Activated naive CD8-positive, alpha-beta T cell treated with anti-CD3 and anti-CD28 coated beads, Interleukin-2, amount 10 ng/mL, durations not matched to agents 7 days and 5 days (primary cell): Measurements from ENCODE around the gene INKA2. TPM values are rescaled to one million over a fixed set of nuclear protein-coding genes. Genes with fewer than 3 reads are reported as not detected.

Source experiments
- ATAC-seq: fragments of 150-1000 bp; cut with Tn5 transposase; one replicate; pipeline ENCODE4 v1.10.0; 2021; ENCODE audit warnings: low read depth, moderate library complexity
- POLR2A ChIA-PET: fragments of 350-600 bp; sonication (Branson Sonifier 250); formaldehyde crosslinking; loops from one replicate; lab custom pipeline; 2021; ENCODE audit warnings: antibody characterized with exemption; lab: Charles Lee
- DNase-seq: peaks from one replicate; pipeline ENCODE4 v3.0.0; 2021
- H3K27ac Mint-ChIP-seq: one replicate; pipeline ENCODE4 v1.8.0; 2022; ENCODE audit warnings: mild to moderate bottlenecking, mixed read lengths
- H3K27me3 Mint-ChIP-seq: one replicate; pipeline ENCODE4 v1.8.0; 2022; ENCODE audit warnings: mild to moderate bottlenecking, moderate library complexity, mixed read lengths
- H3K36me3 Mint-ChIP-seq: one replicate; pipeline ENCODE4 v1.8.0; 2021; ENCODE audit warnings: mild to moderate bottlenecking, mixed read lengths
- H3K4me1 Mint-ChIP-seq: one replicate; pipeline ENCODE4 v1.8.0; 2021; ENCODE audit warnings: mixed read lengths
- H3K4me3 Mint-ChIP-seq: one replicate; pipeline ENCODE4 v1.8.0; 2022; ENCODE audit warnings: mild to moderate bottlenecking, moderate library complexity, mixed read lengths
- H3K9me3 Mint-ChIP-seq: one replicate; pipeline ENCODE4 v1.8.0; 2021; ENCODE audit warnings: mixed read lengths
- total RNA-seq, 2 experiments: library from RNA; stranded (reverse); gene quantifications; one replicate each; pipeline ENCODE4 v1.2.3, GENCODE V29; 2021

INKA2 gene
- total RNA-seq, 2 experiments from 2014 or later, result 1.6 to 2.0 TPM

GRCh38 chr1:111734856-111735255 is 4.3 kb downstream of the INKA2 start:
- Mint-ChIP-seq H3K36me3 (no peaks in the 10 kb centered on the region), H3K27me3 (peaks cover 16% of the 10 kb centered on the region), H3K27ac (no peak overlapping the region), H3K9me3 (no peaks in the 10 kb centered on the region), H3K4me3 (no peak overlapping the region), H3K4me1 (peaks cover 17% of the 10 kb centered on the region)
- POLR2A ChIA-PET, result no interaction called here
- ATAC-seq (no peak), DNase-seq (no peak)

GRCh38 chr1:111734426-111734825 is 4.8 kb downstream of the INKA2 start:
- no peak for ATAC-seq
- Mint-ChIP-seq H3K9me3 (no peaks in the 10 kb centered on the region), H3K4me3 (no peak overlapping the region), H3K27me3 (peaks cover 14% of the 10 kb centered on the region), H3K4me1 (peaks cover 15% of the 10 kb centered on the region), H3K36me3 (no peaks in the 10 kb centered on the region), H3K27ac (no peak overlapping the region)
- POLR2A ChIA-PET, result no interaction called here
- no peak for DNase-seq

GRCh38 chr1:111733992-111734341 is 5.2 kb downstream of the INKA2 start:
- H3K4me1 Mint-ChIP-seq, result peaks cover 15% of the 10 kb centered on the region
- ATAC-seq (no peak), DNase-seq (no peak)
- H3K36me3 Mint-ChIP-seq, result no peaks in the 10 kb centered on the region
- H3K27me3 Mint-ChIP-seq, result peaks cover 14% of the 10 kb centered on the region
- H3K4me3 Mint-ChIP-seq, result no peak overlapping the region
- H3K27ac Mint-ChIP-seq, result no peak overlapping the region
- H3K9me3 Mint-ChIP-seq, result no peaks in the 10 kb centered on the region
- POLR2A ChIA-PET, result no interaction called here

GRCh38 chr1:111733183-111733991 is 5.8 kb downstream of the INKA2 start:
- ATAC-seq (no peak), DNase-seq (no peak)
- Mint-ChIP-seq H3K9me3 (no peaks in the 10 kb centered on the region), H3K27ac (no peak overlapping the region), H3K27me3 (peaks cover 14% of the 10 kb centered on the region), H3K4me3 (no peak overlapping the region), H3K4me1 (peaks cover 13% of the 10 kb centered on the region), H3K36me3 (no peaks in the 10 kb centered on the region)
- POLR2A ChIA-PET, result no interaction called here

GRCh38 chr1:111732718-111733117 is 6.5 kb downstream of the INKA2 start:
- POLR2A ChIA-PET, result no interaction called here
- Mint-ChIP-seq H3K36me3 (no peaks in the 10 kb centered on the region), H3K9me3 (no peaks in the 10 kb centered on the region), H3K4me3 (no peak overlapping the region), H3K27me3 (peaks cover 11% of the 10 kb centered on the region), H3K27ac (no peak overlapping the region), H3K4me1 (peaks cover 8% of the 10 kb centered on the region)
- DNase-seq (no peak), ATAC-seq (no peak)

GRCh38 chr1:111731956-111732355 is 7.2 kb downstream of the INKA2 start:
- Mint-ChIP-seq H3K27me3 (peaks cover 3% of the 10 kb centered on the region), H3K4me1 (peaks cover 4% of the 10 kb centered on the region), H3K4me3 (no peak overlapping the region), H3K27ac (no peak overlapping the region), H3K9me3 (no peaks in the 10 kb centered on the region), H3K36me3 (no peaks in the 10 kb centered on the region)
- POLR2A ChIA-PET, result no interaction called here
- DNase-seq, result no peak
- no peak for ATAC-seq

GRCh38 chr1:111730706-111731105 is 8.5 kb downstream of the INKA2 start:
- Mint-ChIP-seq H3K27me3 (peaks cover 2% of the 10 kb centered on the region), H3K9me3 (no peaks in the 10 kb centered on the region), H3K4me3 (no peak overlapping the region), H3K27ac (no peak overlapping the region), H3K36me3 (no peaks in the 10 kb centered on the region), H3K4me1 (peaks cover 4% of the 10 kb centered on the region)
- POLR2A ChIA-PET, result no interaction called here
- ATAC-seq (no peak), DNase-seq (no peak)

GRCh38 chr1:111729946-111730681 is 9.1 kb downstream of the INKA2 start:
- H3K36me3 Mint-ChIP-seq, result no peaks in the 10 kb centered on the region
- ATAC-seq (no peak), DNase-seq (no peak)
- H3K4me3 Mint-ChIP-seq, result no peak overlapping the region
- no peak overlapping the region for H3K27ac Mint-ChIP-seq
- peaks cover 4% of the 10 kb centered on the region for H3K4me1 Mint-ChIP-seq
- POLR2A ChIA-PET, result no interaction called here
- no peaks in the 10 kb centered on the region for H3K9me3 Mint-ChIP-seq
- H3K27me3 Mint-ChIP-seq, result peaks cover 2% of the 10 kb centered on the region

GRCh38 chr1:111729271-111729921 is 9.8 kb downstream of the INKA2 start:
- peaks cover 4% of the 10 kb centered on the region for H3K4me1 Mint-ChIP-seq
- no peaks in the 10 kb centered on the region for H3K9me3 Mint-ChIP-seq
- no peak overlapping the region for H3K4me3 Mint-ChIP-seq
- H3K36me3 Mint-ChIP-seq, result no peaks in the 10 kb centered on the region
- ATAC-seq (no peak), DNase-seq (no peak)
- POLR2A ChIA-PET, result no interaction called here
- peaks cover 2% of the 10 kb centered on the region for H3K27me3 Mint-ChIP-seq
- H3K27ac Mint-ChIP-seq, result no peak overlapping the region

- H3K27me3 Mint-ChIP-seq, result peaks cover 2% of the 10 kb centered on the region
- H3K4me1 Mint-ChIP-seq, result peaks cover 4% of the 10 kb centered on the region
- H3K27ac Mint-ChIP-seq, result no peak overlapping the region
- POLR2A ChIA-PET, result no interaction called here
- no peaks in the 10 kb centered on the region for H3K9me3 Mint-ChIP-seq
- no peaks in the 10 kb centered on the region for H3K36me3 Mint-ChIP-seq
- H3K4me3 Mint-ChIP-seq, result no peak overlapping the region
- no peak for DNase-seq
- no peak for ATAC-seq
Measured at GRCh38 chr1:111727056-111727455, 12.1 kb downstream of the INKA2 start.

GRCh38 chr1:111725192-111725591 is 14.0 kb downstream of the INKA2 start:
- Mint-ChIP-seq H3K9me3 (no peaks in the 10 kb centered on the region), H3K36me3 (no peaks in the 10 kb centered on the region), H3K27ac (no peak overlapping the region), H3K4me3 (no peak overlapping the region), H3K4me1 (peaks cover 4% of the 10 kb centered on the region), H3K27me3 (no peaks in the 10 kb centered on the region)
- no peak for DNase-seq
- POLR2A ChIA-PET, result no interaction called here
- no peak for ATAC-seq

- Mint-ChIP-seq H3K36me3 (no peaks in the 10 kb centered on the region), H3K27ac (no peak overlapping the region), H3K4me3 (no peak overlapping the region), H3K27me3 (no peaks in the 10 kb centered on the region), H3K9me3 (no peaks in the 10 kb centered on the region), H3K4me1 (peaks cover 5% of the 10 kb centered on the region)
- no peak for ATAC-seq
- POLR2A ChIA-PET, result no interaction called here
- DNase-seq, result no peak
Measured at GRCh38 chr1:111723871-111724270, 15.3 kb downstream of the INKA2 start.

- DNase-seq, result no peak
- POLR2A ChIA-PET, result no interaction called here
- Mint-ChIP-seq H3K27ac (no peak overlapping the region), H3K27me3 (no peaks in the 10 kb centered on the region), H3K9me3 (no peaks in the 10 kb centered on the region), H3K4me1 (peaks cover 5% of the 10 kb centered on the region), H3K4me3 (no peak overlapping the region), H3K36me3 (no peaks in the 10 kb centered on the region)
- ATAC-seq, result no peak
Measured at GRCh38 chr1:111723091-111723806, 15.9 kb downstream of the INKA2 start.
